ENCODE measurements around the gene ADAMTSL4.
A peak's percentile ranks its signal among the peaks of the same experiment; 100 is the strongest.

Gene ADAMTSL4

GRCh38 chr1:150555198-150555970 is 6.2 kb downstream of the ADAMTSL4 start:
- no peak for ATAC-seq (replicated peaks)
- Mint-ChIP-seq H3K36me3 (peaks cover 0 to 3% of the 10 kb centered on the region in 2 donors), H3K4me3 (no peak overlapping the region), H3K4me1 (peaks cover 22 to 46% of the 10 kb centered on the region in 2 donors), H3K27me3 (no peaks in the 10 kb centered on the region), H3K27ac (no peak overlapping the region), H3K9me3 (no peaks in the 10 kb centered on the region)
- no peak for DNase-seq

- DNase-seq (no peak), ATAC-seq (replicated peaks) (no peak)
- no peaks in the 10 kb centered on the region for H3K27me3 Mint-ChIP-seq
- no peaks in the 10 kb centered on the region for H3K9me3 Mint-ChIP-seq
- peaks cover 0 to 3% of the 10 kb centered on the region in 2 donors for H3K36me3 Mint-ChIP-seq
- no peak overlapping the region for H3K4me3 Mint-ChIP-seq
- H3K27ac Mint-ChIP-seq, result peak overlapping the region; percentile 2
- peaks cover 22 to 46% of the 10 kb centered on the region in 2 donors for H3K4me1 Mint-ChIP-seq
These were observed 7.0 kb downstream of the ADAMTSL4 start for GRCh38 chr1:150555971-150556865.

GRCh38 chr1:150557065-150557600 is 7.9 kb downstream of the ADAMTSL4 start:
- H3K27me3 Mint-ChIP-seq, result no peaks in the 10 kb centered on the region
- peaks cover 20 to 42% of the 10 kb centered on the region in 2 donors for H3K4me1 Mint-ChIP-seq
- H3K36me3 Mint-ChIP-seq, result peaks cover 0 to 3% of the 10 kb centered on the region in 2 donors
- H3K4me3 Mint-ChIP-seq, result no peak overlapping the region
- no peaks in the 10 kb centered on the region for H3K9me3 Mint-ChIP-seq
- DNase-seq, result no peak
- H3K27ac Mint-ChIP-seq, result no peak overlapping the region
- ATAC-seq (replicated peaks), result no peak

GRCh38 chr1:150557813-150558212 is 8.6 kb downstream of the ADAMTSL4 start:
- DNase-seq, result no peak
- Mint-ChIP-seq H3K27me3 (no peaks in the 10 kb centered on the region), H3K4me1 (peaks cover 19 to 41% of the 10 kb centered on the region in 2 donors), H3K27ac (peak overlapping the region; percentile 59), H3K4me3 (no peak overlapping the region), H3K36me3 (peaks cover 0 to 3% of the 10 kb centered on the region in 2 donors), H3K9me3 (no peaks in the 10 kb centered on the region)
- no peak for ATAC-seq (replicated peaks)

GRCh38 chr1:150558303-150558704 is 9.1 kb downstream of the ADAMTSL4 start:
- no peaks in the 10 kb centered on the region for H3K9me3 Mint-ChIP-seq
- H3K27ac Mint-ChIP-seq, result no peak overlapping the region
- H3K4me1 Mint-ChIP-seq, result peaks cover 23 to 41% of the 10 kb centered on the region in 2 donors
- DNase-seq (no peak), ATAC-seq (replicated peaks) (no peak)
- no peaks in the 10 kb centered on the region for H3K27me3 Mint-ChIP-seq
- H3K36me3 Mint-ChIP-seq, result peaks cover 0 to 3% of the 10 kb centered on the region in 2 donors
- H3K4me3 Mint-ChIP-seq, result no peak overlapping the region

GRCh38 chr1:150558761-150559655 is 9.8 kb downstream of the ADAMTSL4 start:
- no peak for ATAC-seq (replicated peaks)
- H3K27me3 Mint-ChIP-seq, result no peaks in the 10 kb centered on the region
- H3K4me1 Mint-ChIP-seq, result peaks cover 30 to 47% of the 10 kb centered on the region in 2 donors

GRCh38 chr1:150559656-150560010 is 10.4 kb downstream of the ADAMTSL4 start:
- no peak overlapping the region for H3K4me3 Mint-ChIP-seq
- no peak for ATAC-seq (replicated peaks)

More at GRCh38 chr1:150558761-150559655, 9.8 kb downstream of the ADAMTSL4 start:
- Mint-ChIP-seq H3K36me3 (peaks cover 3% of the 10 kb centered on the region in 2 donors), H3K27ac (no peak overlapping the region), H3K9me3 (no peaks in the 10 kb centered on the region), H3K4me3 (no peak overlapping the region)
- no peak for DNase-seq

GRCh38 chr1:150560011-150560438 is 10.8 kb downstream of the ADAMTSL4 start:
- DNase-seq (peak; percentile 64), ATAC-seq (replicated peaks) (no peak)
- Mint-ChIP-seq H3K9me3 (no peaks in the 10 kb centered on the region), H3K27me3 (no peaks in the 10 kb centered on the region), H3K4me1 (peaks cover 35 to 57% of the 10 kb centered on the region in 2 donors), H3K27ac (peak overlapping the region; percentile 86), H3K36me3 (peaks cover 0 to 3% of the 10 kb centered on the region in 2 donors), H3K4me3 (peak overlapping the region; percentile 65 to 95)

More at GRCh38 chr1:150559656-150560010, 10.4 kb downstream of the ADAMTSL4 start:
- H3K27me3 Mint-ChIP-seq, result no peaks in the 10 kb centered on the region
- no peak overlapping the region for H3K27ac Mint-ChIP-seq
- no peak for DNase-seq
- H3K9me3 Mint-ChIP-seq, result no peaks in the 10 kb centered on the region
- H3K36me3 Mint-ChIP-seq, result peaks cover under 1 to 3% of the 10 kb centered on the region in 2 donors
- H3K4me1 Mint-ChIP-seq, result peaks cover 32 to 53% of the 10 kb centered on the region in 2 donors

- DNase-seq, result peak; percentile 85
- peak overlapping the region; percentile 95 to 97 for H3K4me3 Mint-ChIP-seq
- H3K9me3 Mint-ChIP-seq, result no peaks in the 10 kb centered on the region
- peaks cover 36 to 62% of the 10 kb centered on the region in 2 donors for H3K4me1 Mint-ChIP-seq
- H3K27ac Mint-ChIP-seq, result peak overlapping the region; percentile 99
- H3K27me3 Mint-ChIP-seq, result no peaks in the 10 kb centered on the region
- peaks cover 0 to 3% of the 10 kb centered on the region in 2 donors for H3K36me3 Mint-ChIP-seq
- peak; percentile 36 to 38 for ATAC-seq (replicated peaks)
These were observed 11.5 kb downstream of the ADAMTSL4 start for GRCh38 chr1:150560576-150561253.

- ATAC-seq (replicated peaks) (peak; percentile 12 to 23), DNase-seq (peak; percentile 69)
- Mint-ChIP-seq H3K27me3 (no peaks in the 10 kb centered on the region), H3K9me3 (no peaks in the 10 kb centered on the region), H3K27ac (peak overlapping the region; percentile 99), H3K36me3 (peaks cover 0 to 3% of the 10 kb centered on the region in 2 donors), H3K4me1 (peaks cover 39 to 65% of the 10 kb centered on the region in 2 donors), H3K4me3 (peak overlapping the region; percentile 95 to 97)
These were observed 12.2 kb downstream of the ADAMTSL4 start for GRCh38 chr1:150561254-150561973.

- H3K4me1 Mint-ChIP-seq, result peaks cover 43 to 69% of the 10 kb centered on the region in 2 donors
- H3K27ac Mint-ChIP-seq, result peak overlapping the region; percentile 99
- H3K27me3 Mint-ChIP-seq, result no peaks in the 10 kb centered on the region
- H3K4me3 Mint-ChIP-seq, result peak overlapping the region; percentile 95 to 97
- H3K9me3 Mint-ChIP-seq, result no peaks in the 10 kb centered on the region
- ATAC-seq (replicated peaks) (peak; percentile 63 to 68), DNase-seq (peak; percentile 92)
- H3K36me3 Mint-ChIP-seq, result peaks cover under 1 to 4% of the 10 kb centered on the region in 2 donors
These were observed 12.8 kb downstream of the ADAMTSL4 start for GRCh38 chr1:150561974-150562445.

All from stimulated activated naive B cell treated with anti-CD40 and anti-IgM and Interleukin-4, amounts not matched to agents 10 μg/mL and 1 μg/mL and 100 μg/mL, for 72 hours (primary cell).